HepG2 (cell line): ENCODE measurements around the gene NBPF3. TPM values are rescaled to one million over a fixed set of nuclear protein-coding genes. Genes with fewer than 3 reads are reported as not detected.

Experiments
- CAMTA2 ChIP-seq: sonication (generic); formaldehyde crosslinking; IDR thresholded peaks from 2 replicates; pipeline ENCODE4 v1.4.0; 2020; ENCODE audit warnings: mild to moderate bottlenecking, missing genetic modification reagents, borderline replicate concordance
- CC2D1A ChIP-seq: sonication (generic); formaldehyde crosslinking; IDR thresholded peaks from 2 replicates; pipeline ENCODE4 v1.8.1; 2023; ENCODE audit warnings: mild to moderate bottlenecking, missing genetic modification reagents
- E2F5 ChIP-seq: sonication (generic); formaldehyde crosslinking; conservative IDR thresholded peaks from 2 replicates; pipeline ENCODE4 v1.4.0; 2020; ENCODE audit warnings: missing genetic modification reagents
- ESRRA ChIP-seq: sonication (generic); formaldehyde crosslinking; IDR thresholded peaks from 2 replicates; pipeline ENCODE4 v1.5.1; 2020; ENCODE audit warnings: mild to moderate bottlenecking, low read depth, missing genetic modification reagents
- KDM3A ChIP-seq: IDR thresholded peaks from 2 replicates; pipeline ENCODE4 v1.6.1; 2018; ENCODE audit warnings: low read depth, missing compliant biosample characterization
- POGK ChIP-seq: sonication (generic); formaldehyde crosslinking; conservative IDR thresholded peaks from 2 replicates; pipeline ENCODE4 v1.8.0; 2022; ENCODE audit warnings: mild to moderate bottlenecking, moderate library complexity, missing genetic modification reagents
- POLR2AphosphoS2 ChIP-seq: IDR thresholded peaks from 2 replicates; pipeline ENCODE4 v1.6.1; 2011; ENCODE audit warnings: low read depth, low read length, improper control_type of control experiment
- SKI ChIP-seq: fragments of 450-650 bp; IDR thresholded peaks from one replicate; pipeline ENCODE4 v1.6.1; 2018; ENCODE audit warnings: mild to moderate bottlenecking; ENCODE audit not compliant: partially characterized antibody
- SRF ChIP-seq: IDR thresholded peaks from 2 replicates; pipeline ENCODE4 v1.6.1; 2011; ENCODE audit warnings: mild to moderate bottlenecking, low read depth, low read length, moderate library complexity
- SYNCRIP ChIP-seq: fragments of 200-400 bp; formaldehyde crosslinking; IDR thresholded peaks from 2 replicates; pipeline ENCODE4 v1.6.1; 2018; ENCODE audit warnings: mild to moderate bottlenecking, low read depth, low read length; ENCODE audit not compliant: insufficient read depth
- ZBTB21 ChIP-seq: sonication (generic); formaldehyde crosslinking; IDR thresholded peaks from 2 replicates; pipeline ENCODE4 v1.4.0; 2020; ENCODE audit warnings: missing genetic modification reagents
- ZMAT3 ChIP-seq: sonication (generic); formaldehyde crosslinking; conservative IDR thresholded peaks from 2 replicates; pipeline ENCODE4 v1.7.0; 2021; ENCODE audit warnings: missing genetic modification reagents
- ZNF337 ChIP-seq: sonication (generic); formaldehyde crosslinking; IDR thresholded peaks from 2 replicates; pipeline ENCODE4 v1.5.1; 2020; ENCODE audit warnings: missing genetic modification reagents, low read depth, mild to moderate bottlenecking, borderline replicate concordance
- ZNF574 ChIP-seq: sonication (generic); formaldehyde crosslinking; IDR thresholded peaks from 2 replicates; pipeline ENCODE4 v1.4.0; 2020; ENCODE audit warnings: missing genetic modification reagents
- ZNF746 ChIP-seq: sonication (generic); formaldehyde crosslinking; IDR thresholded peaks from 2 replicates; pipeline ENCODE4 v1.8.0; 2022; ENCODE audit warnings: mild to moderate bottlenecking, missing genetic modification reagents
- ZSCAN31 ChIP-seq: sonication (generic); formaldehyde crosslinking; IDR thresholded peaks from 2 replicates; pipeline ENCODE4 v1.5.0; 2020; ENCODE audit warnings: low read depth, mild to moderate bottlenecking, missing genetic modification reagents
- polyA plus RNA-seq, 8 experiments: library from polyadenylated mRNA; depleted of rRNA in 3 of 8; stranded (reverse) in 7 of 8; unstranded in 1 of 8; fragments of >200 nt; fragmentation: Illumina TruSeq in 4 of 8; extraction: Trizol in 4 of 8; gene quantifications; 2 replicates each; pipeline versions ENCODE4 v1.2.1 to v1.2.3, GENCODE V29; 2011 to 2016; ENCODE audit warnings: low read depth in 4 of 8, missing spikeins in 1 of 8, mixed read lengths in 1 of 8; ENCODE audit not compliant: insufficient read depth in 1 of 8
- total RNA-seq, 5 experiments: library from RNA; depleted of rRNA; stranded (reverse); fragments of >200 nt; fragmentation: Illumina TruSeq; extraction: Trizol; gene quantifications; 2 replicates each; pipeline ENCODE4 v1.2.3, GENCODE V29; 2016; ENCODE audit warnings: low read depth in 1 of 5
- TF ChIP-seq, protein P1 (sequence below): sonication (generic); formaldehyde crosslinking; IDR thresholded peaks from 2 replicates; pipeline ENCODE4 v1.4.0; 2020; ENCODE audit warnings: missing genetic modification reagents, borderline replicate concordance

The NBPF3 gene
- total and polyA plus RNA-seq, 2 of the 13 experiments (the other 11 are each of a cell fraction or from before 2014, with no cell fraction given): 3.5 to 4.9 TPM

GRCh38 chr1:21439721-21440629, at the start of gene NBPF3 (continued):
- peak; percentile 37; the same call in 1 of the 2 replicates for TF ChIP-seq POGK
- no peak for TF ChIP-seq POLR2AphosphoS2
- peak; percentile 45 for TF ChIP-seq SKI
- no peak for TF ChIP-seq ESRRA (CRISPR knock-in tag)
- TF ChIP-seq ZNF746 (CRISPR knock-in tag): no peak
- TF ChIP-seq SYNCRIP: no peak
- no peak for TF ChIP-seq ZBTB21 (CRISPR knock-in tag)
- no peak for TF ChIP-seq ZNF337
- TF ChIP-seq KDM3A (CRISPR knock-in tag): no peak
- no peak; the same call in 1 of the 2 replicates for TF ChIP-seq ZNF574 (CRISPR knock-in tag)
- no peak for TF ChIP-seq CC2D1A (CRISPR knock-in tag)
- TF ChIP-seq CAMTA2 (CRISPR knock-in tag): no peak
- peak; percentile 37; the same call in 1 of the 2 replicates for TF ChIP-seq E2F5 (CRISPR knock-in tag)
- peak; percentile 79 for TF ChIP-seq ZMAT3 (CRISPR knock-in tag)
- no peak for TF ChIP-seq SRF
- TF ChIP-seq, protein P1, sequence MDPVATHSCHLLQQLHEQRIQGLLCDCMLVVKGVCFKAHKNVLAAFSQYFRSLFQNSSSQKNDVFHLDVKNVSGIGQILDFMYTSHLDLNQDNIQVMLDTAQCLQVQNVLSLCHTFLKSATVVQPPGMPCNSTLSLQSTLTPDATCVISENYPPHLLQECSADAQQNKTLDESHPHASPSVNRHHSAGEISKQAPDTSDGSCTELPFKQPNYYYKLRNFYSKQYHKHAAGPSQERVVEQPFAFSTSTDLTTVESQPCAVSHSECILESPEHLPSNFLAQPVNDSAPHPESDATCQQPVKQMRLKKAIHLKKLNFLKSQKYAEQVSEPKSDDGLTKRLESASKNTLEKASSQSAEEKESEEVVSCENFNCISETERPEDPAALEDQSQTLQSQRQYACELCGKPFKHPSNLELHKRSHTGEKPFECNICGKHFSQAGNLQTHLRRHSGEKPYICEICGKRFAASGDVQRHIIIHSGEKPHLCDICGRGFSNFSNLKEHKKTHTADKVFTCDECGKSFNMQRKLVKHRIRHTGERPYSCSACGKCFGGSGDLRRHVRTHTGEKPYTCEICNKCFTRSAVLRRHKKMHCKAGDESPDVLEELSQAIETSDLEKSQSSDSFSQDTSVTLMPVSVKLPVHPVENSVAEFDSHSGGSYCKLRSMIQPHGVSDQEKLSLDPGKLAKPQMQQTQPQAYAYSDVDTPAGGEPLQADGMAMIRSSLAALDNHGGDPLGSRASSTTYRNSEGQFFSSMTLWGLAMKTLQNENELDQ (CRISPR knock-in tag): no peak
- TF ChIP-seq ZSCAN31 (CRISPR knock-in tag): peak; percentile 83
